IMR-90 (cell line): Measurements from ENCODE around the gene PTCD2. TPM values are rescaled to one million over a fixed set of nuclear protein-coding genes. Genes with fewer than 3 reads are reported as not detected.
A peak's percentile ranks its signal among the peaks of the same experiment; 100 is the strongest.

Experiments
- ATAC-seq: fragments of 200-7000 bp; cut with Tn5 transposase; 2 replicates; pipeline ENCODE4 v1.9.1; 2020; ENCODE audit warnings: low read depth, mild to moderate bottlenecking, moderate library complexity
- BruUV-seq: library from RNA; stranded (reverse); fragments of 400-500 nt; replicated peaks from 2 replicates; lab custom pipeline; 2021; lab: Mats Ljungman, UMichigan
- CTCF ChIA-PET: fragments of 300-600 bp; formaldehyde crosslinking; extraction: SDS; loops from one replicate; lab custom pipeline; 2021; ENCODE audit warnings: antibody characterized with exemption; lab: Yijun Ruan, JAX
- POLR2A ChIA-PET: fragments of 300-600 bp; sonication (Branson Sonifier 250); formaldehyde crosslinking; loops from one replicate; lab custom pipeline; 2022; ENCODE audit warnings: antibody characterized with exemption; ENCODE audit not compliant: unreplicated experiment; lab: Charles Lee
- DNase-seq: peaks from one replicate; pipeline ENCODE4 v3.0.0; 2013
- H2AFZ ChIP-seq: replicated peaks from 2 replicates; pipeline ENCODE3; 2013; ENCODE audit warnings: low read length, mild to moderate bottlenecking; ENCODE audit not compliant: poor library complexity
- H2AK5ac ChIP-seq: 2 replicates; pipeline ENCODE4 v1.6.1; 2013; ENCODE audit warnings: low read depth, low read length, inconsistent platforms
- H2AK9ac ChIP-seq: replicated peaks from 2 replicates; pipeline ENCODE3; 2013; ENCODE audit warnings: mild to moderate bottlenecking, low read depth, low read length, moderate library complexity; ENCODE audit not compliant: poor library complexity
- H2BK120ac ChIP-seq: 2 replicates; pipeline ENCODE4 v1.6.1; 2013; ENCODE audit warnings: low read depth, low read length, inconsistent platforms
- H2BK15ac ChIP-seq: 3 replicates; pipeline ENCODE4 v1.6.1; 2013; ENCODE audit warnings: low read depth, low read length, inconsistent platforms
- H2BK20ac ChIP-seq: 2 replicates; pipeline ENCODE4 v1.6.1; 2013; ENCODE audit warnings: low read depth, mild to moderate bottlenecking, inconsistent platforms, low read length, moderate library complexity
- H2BK5ac ChIP-seq: 2 replicates; pipeline ENCODE4 v1.6.1; 2013; ENCODE audit warnings: mild to moderate bottlenecking, low read depth, low read length, inconsistent platforms; ENCODE audit not compliant: poor library complexity, severe bottlenecking
- H3K14ac ChIP-seq: replicated peaks from 2 replicates; pipeline ENCODE4 v1.6.1; 2013; ENCODE audit warnings: low read depth, low read length, inconsistent platforms
- H3K18ac ChIP-seq: 2 replicates; pipeline ENCODE4 v1.6.1; 2013; ENCODE audit warnings: low read depth, low read length, control low read depth
- H3K23ac ChIP-seq: 2 replicates; pipeline ENCODE4 v1.6.1; 2013; ENCODE audit warnings: low read depth, low read length, inconsistent platforms
- H3K27ac ChIP-seq: 2 replicates; pipeline ENCODE4 v1.5.1; 2013; ENCODE audit warnings: mild to moderate bottlenecking, control low read depth, low read length; ENCODE audit not compliant: insufficient read depth
- H3K27me3 ChIP-seq: 2 replicates; pipeline ENCODE4 v1.6.1; 2013; ENCODE audit warnings: low read length; ENCODE audit not compliant: control insufficient read depth, insufficient read depth
- H3K36me3 ChIP-seq: 2 replicates; pipeline ENCODE4 v1.6.1; 2013; ENCODE audit warnings: low read length, mixed read lengths; ENCODE audit not compliant: control insufficient read depth, insufficient read depth
- H3K4ac ChIP-seq: 2 replicates; pipeline ENCODE4 v1.6.1; 2013; ENCODE audit warnings: low read depth, low read length, inconsistent platforms
- H3K4me1 ChIP-seq: 2 replicates; pipeline ENCODE4 v1.6.1; 2013; ENCODE audit warnings: low read length, mixed read lengths; ENCODE audit not compliant: control insufficient read depth, insufficient read depth
- H3K4me2 ChIP-seq: 2 replicates; pipeline ENCODE4 v1.6.1; 2013; ENCODE audit warnings: low read depth, mild to moderate bottlenecking, control low read depth, low read length, moderate library complexity
- H3K4me3 ChIP-seq: 2 replicates; pipeline ENCODE4 v1.5.1; 2013; ENCODE audit warnings: low read depth, mild to moderate bottlenecking, control low read depth, low read length, moderate library complexity; ENCODE audit not compliant: insufficient read depth
- H3K56ac ChIP-seq: 2 replicates; pipeline ENCODE4 v1.6.1; 2013; ENCODE audit warnings: low read length, inconsistent platforms; ENCODE audit not compliant: insufficient read depth; ENCODE audit errors: extremely low read depth
- H3K79me1 ChIP-seq, 2 experiments: 2 replicates each; pipeline ENCODE4 v1.6.1; 2013; ENCODE audit warnings: low read length in 2 of 2, inconsistent platforms in 1 of 2, low read depth in 1 of 2
- H3K9ac ChIP-seq: 2 replicates; pipeline ENCODE4 v1.6.1; 2013; ENCODE audit warnings: low read depth, low read length, control low read depth
- H3K9me1 ChIP-seq: 2 replicates; pipeline ENCODE4 v1.6.1; 2013; ENCODE audit warnings: low read length, inconsistent platforms; ENCODE audit not compliant: insufficient read depth
- H3K9me3 ChIP-seq: 2 replicates; pipeline ENCODE4 v1.6.1; 2013; ENCODE audit warnings: low read length; ENCODE audit not compliant: control insufficient read depth, insufficient read depth
- H4K20me1 ChIP-seq: 2 replicates; pipeline ENCODE4 v1.6.1; 2013; ENCODE audit warnings: low read length, inconsistent platforms; ENCODE audit not compliant: insufficient read depth
- H4K5ac ChIP-seq: 2 replicates; pipeline ENCODE4 v1.6.1; 2013; ENCODE audit warnings: mild to moderate bottlenecking, low read depth, low read length, control low read depth
- H4K8ac ChIP-seq, 2 experiments: 2 replicates each; pipeline ENCODE4 v1.6.1; 2013; ENCODE audit warnings: low read depth in 2 of 2, low read length in 2 of 2, control low read depth in 1 of 2, inconsistent platforms in 1 of 2
- H4K91ac ChIP-seq: 2 replicates; pipeline ENCODE4 v1.6.1; 2013; ENCODE audit warnings: low read depth, low read length, inconsistent platforms; ENCODE audit not compliant: insufficient read depth
- BHLHE40 ChIP-seq: fragments of 150-350 bp; IDR thresholded peaks from 2 replicates; pipeline ENCODE4 v1.6.1; 2016; ENCODE audit warnings: mild to moderate bottlenecking, low read depth, low read length
- ELK1 ChIP-seq: fragments of 150-350 bp; IDR thresholded peaks from 2 replicates; pipeline ENCODE4 v1.6.1; 2016; ENCODE audit warnings: low read depth, mild to moderate bottlenecking, low read length, moderate library complexity, borderline replicate concordance
- FOS ChIP-seq: fragments of 150-350 bp; IDR thresholded peaks from 2 replicates; pipeline ENCODE4 v1.6.1; 2016; ENCODE audit warnings: low read depth, low read length
- MAFK ChIP-seq: IDR thresholded peaks from 2 replicates; pipeline ENCODE4 v1.6.1; 2012; ENCODE audit warnings: low read depth, low read length, improper control_type of control experiment
- MAZ ChIP-seq: IDR thresholded peaks from 2 replicates; pipeline ENCODE4 v1.6.1; 2012; ENCODE audit warnings: low read depth, mild to moderate bottlenecking, low read length, improper control_type of control experiment, moderate library complexity, borderline replicate concordance
- MXI1 ChIP-seq: IDR thresholded peaks from 2 replicates; pipeline ENCODE4 v1.6.1; 2012; ENCODE audit warnings: low read depth, mild to moderate bottlenecking, low read length, moderate library complexity, borderline replicate concordance
- NFE2L2 ChIP-seq: fragments of 150-350 bp; IDR thresholded peaks from 2 replicates; pipeline ENCODE4 v1.6.1; 2016; ENCODE audit warnings: low read depth, mild to moderate bottlenecking, low read length
- RAD21 ChIP-seq: IDR thresholded peaks from 2 replicates; pipeline ENCODE4 v1.6.1; 2012; ENCODE audit warnings: low read length, improper control_type of control experiment
- RCOR1 ChIP-seq: IDR thresholded peaks from 2 replicates; pipeline ENCODE4 v1.6.1; 2012; ENCODE audit warnings: mild to moderate bottlenecking, low read length, improper control_type of control experiment; ENCODE audit not compliant: insufficient replicate concordance
- RFX5 ChIP-seq: IDR thresholded peaks from 2 replicates; pipeline ENCODE4 v1.8.0; 2012; ENCODE audit warnings: low read depth, mild to moderate bottlenecking, low read length, moderate library complexity
- USF2 ChIP-seq: fragments of 150-350 bp; IDR thresholded peaks from 2 replicates; pipeline ENCODE4 v1.6.1; 2017; ENCODE audit warnings: mild to moderate bottlenecking, antibody characterized with exemption, low read length, low read depth
- WGBS, 2 experiments: methylation state at CpG; one replicate each; pipeline versions ENCODE4 v1.1.5 to v1.1.7; 2013; ENCODE audit warnings: missing lambda C conversion rate in 2 of 2; ENCODE audit not compliant: insufficient read length in 1 of 2; ENCODE audit errors: extremely low coverage in 2 of 2; 5-methylcytosine and 5-hydroxymethylcytosine counted together
- dilution Hi-C: fragments of 300-500 bp; cut with HindIII; formaldehyde crosslinking; loops from one replicate; pipeline ENCODE4 v1.14.3; 2018; ENCODE audit warnings: low sequenced_read_pairs; ENCODE audit not compliant: unreplicated experiment
- in situ Hi-C: fragments of 300-500 bp; cut with MboI; formaldehyde crosslinking; loops from 3 replicates; pipeline ENCODE4 v1.14.3; 2019; ENCODE audit warnings: low sequenced_read_pairs, inconsistent platforms, mixed read lengths
- intact Hi-C: fragments of 100-400 bp; cut with micrococcal nuclease; formaldehyde crosslinking; loops from 2 replicates; pipeline ENCODE4 v1.10.0; 2022
- polyA plus RNA-seq, 3 experiments: library from polyadenylated mRNA; depleted of rRNA; stranded (reverse); fragments of >200 nt; gene quantifications; 2 replicates each; pipeline ENCODE4 v1.2.3, GENCODE V29; 2012; ENCODE audit warnings: low replicate concordance in 1 of 3
- total RNA-seq: library from RNA; depleted of rRNA; stranded (reverse); fragments of >200 nt; gene quantifications from 2 replicates; pipeline ENCODE4 v1.2.3, GENCODE V29; 2012
- TF ChIP-seq, protein P1 (sequence below): conservative IDR thresholded peaks from 2 replicates; pipeline ENCODE4 v1.5.1; 2012; ENCODE audit warnings: mild to moderate bottlenecking, low read depth, low read length, improper control_type of control experiment

PTCD2 gene
- total and polyA plus RNA-seq, 2 of the 4 experiments (the other 2 are of a cell fraction) = 6.5 to 9.9 TPM

- Histone ChIP-seq H3K9ac (no peak overlapping the region), H3K9me1 (peaks cover 11% of the 10 kb centered on the region; the same call in 1 of the 2 replicates), H4K20me1 (no peaks in the 10 kb centered on the region), H2AK9ac (no peak overlapping the region), H3K14ac (peak overlapping the region; percentile 77), H3K27ac (peak overlapping the region; percentile 35; the same call in 1 of the 2 replicates), H4K8ac (peak overlapping the region; percentile 7 to 62; a peak in 3 of 4 replicates), H2AK5ac (peak overlapping the region; percentile 54; the same call in 1 of the 2 replicates), H3K4ac (peak overlapping the region; percentile 75; the same call in 1 of the 2 replicates), H2AFZ (no peak overlapping the region), H2BK15ac (peak overlapping the region; percentile 53; the same call in 1 of the 3 replicates), H3K18ac (peak overlapping the region; percentile 71), H2BK20ac (peak overlapping the region; percentile 87), H3K4me3 (no peak overlapping the region), H3K36me3 (peaks cover 4% of the 10 kb centered on the region), H4K5ac (peak overlapping the region; percentile 61; the same call in 1 of the 2 replicates), H3K56ac (0 out of 2 replicates have a peak overlapping the region, but pooled peaks have one; percentile 9), H3K27me3 (no peaks in the 10 kb centered on the region), H3K4me2 (no peak overlapping the region), H3K23ac (peak overlapping the region; percentile 72; the same call in 1 of the 2 replicates), H3K4me1 (peaks cover 7% of the 10 kb centered on the region), H3K9me3 (no peaks in the 10 kb centered on the region), H2BK120ac (peak overlapping the region; percentile 91), H3K79me1 (peaks cover 5 to 27% of the 10 kb centered on the region in 2 experiments; a peak in 3 of 4 replicates), H4K91ac (peak overlapping the region; percentile 74; the same call in 1 of the 2 replicates), H2BK5ac (peak overlapping the region; percentile 36)
- TF ChIP-seq NFE2L2 = no peak
- no peak for TF ChIP-seq MAFK
- no peak for TF ChIP-seq MXI1
- no peak for TF ChIP-seq USF2
- no peak for TF ChIP-seq BHLHE40
- no peak for TF ChIP-seq RAD21
- no peak for TF ChIP-seq MAZ
- TF ChIP-seq ELK1 = no peak
- TF ChIP-seq, protein P1, sequence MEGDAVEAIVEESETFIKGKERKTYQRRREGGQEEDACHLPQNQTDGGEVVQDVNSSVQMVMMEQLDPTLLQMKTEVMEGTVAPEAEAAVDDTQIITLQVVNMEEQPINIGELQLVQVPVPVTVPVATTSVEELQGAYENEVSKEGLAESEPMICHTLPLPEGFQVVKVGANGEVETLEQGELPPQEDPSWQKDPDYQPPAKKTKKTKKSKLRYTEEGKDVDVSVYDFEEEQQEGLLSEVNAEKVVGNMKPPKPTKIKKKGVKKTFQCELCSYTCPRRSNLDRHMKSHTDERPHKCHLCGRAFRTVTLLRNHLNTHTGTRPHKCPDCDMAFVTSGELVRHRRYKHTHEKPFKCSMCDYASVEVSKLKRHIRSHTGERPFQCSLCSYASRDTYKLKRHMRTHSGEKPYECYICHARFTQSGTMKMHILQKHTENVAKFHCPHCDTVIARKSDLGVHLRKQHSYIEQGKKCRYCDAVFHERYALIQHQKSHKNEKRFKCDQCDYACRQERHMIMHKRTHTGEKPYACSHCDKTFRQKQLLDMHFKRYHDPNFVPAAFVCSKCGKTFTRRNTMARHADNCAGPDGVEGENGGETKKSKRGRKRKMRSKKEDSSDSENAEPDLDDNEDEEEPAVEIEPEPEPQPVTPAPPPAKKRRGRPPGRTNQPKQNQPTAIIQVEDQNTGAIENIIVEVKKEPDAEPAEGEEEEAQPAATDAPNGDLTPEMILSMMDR = no peak
- TF ChIP-seq RFX5 = no peak
- TF ChIP-seq FOS = no peak
- TF ChIP-seq RCOR1 = no peak
- ATAC-seq (no peak), DNase-seq (no peak)
- BruUV-seq = no TSS peak
- 80% methylated on average over 1 of the region's 1 CpG; no CpG with 5 or more reads in 1 of the 2 experiments for WGBS, 2 experiments
- intact Hi-C loops (no loop called here), in situ Hi-C loops (no loop called here), dilution Hi-C loops (no loop called here)
- POLR2A ChIA-PET = interaction anchor here (0.5 to 0.6 kb wide), 2 partner anchors 27 to 250 kb away, joined by 3 to 4 read pairs; no protein-coding TSS in a partner anchor
- CTCF ChIA-PET = interaction anchor here (1.1 to 1.5 kb wide), 2 partner anchors 13 to 148 kb away, joined by 3 to 4 read pairs; no protein-coding TSS in a partner anchor
Observed at GRCh38 chr5:72281430-72281763, 38.8 kb upstream of the PTCD2 start.
